ENCODE data around the gene BMS1.
"Not testable (repeated sequence)": the region's sequence is repeated elsewhere in the genome, so short reads cannot be mapped to it uniquely, and the experiment has no call there.

Gene BMS1

DNA sequence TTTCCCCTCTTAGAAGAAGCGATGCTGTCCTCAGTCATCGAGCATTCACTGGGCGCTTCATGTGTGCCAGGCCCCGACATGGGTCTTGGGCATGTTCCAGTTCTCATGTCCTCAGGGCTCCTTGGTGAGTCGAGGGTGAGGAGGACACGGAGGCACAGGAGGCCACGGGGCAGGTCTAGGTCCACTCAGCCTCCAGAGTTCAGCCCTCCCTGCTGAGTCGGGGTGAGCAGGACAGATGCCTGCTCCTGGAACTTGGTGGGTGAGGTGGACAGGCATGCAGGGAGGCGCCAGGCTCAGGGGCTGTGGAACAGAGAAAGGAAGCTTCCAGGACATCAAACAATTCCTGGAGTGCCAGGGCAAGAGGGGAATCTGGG is 87.4 kb downstream of the BMS1 start:
- TF ChIP-seq, protein P1, sequence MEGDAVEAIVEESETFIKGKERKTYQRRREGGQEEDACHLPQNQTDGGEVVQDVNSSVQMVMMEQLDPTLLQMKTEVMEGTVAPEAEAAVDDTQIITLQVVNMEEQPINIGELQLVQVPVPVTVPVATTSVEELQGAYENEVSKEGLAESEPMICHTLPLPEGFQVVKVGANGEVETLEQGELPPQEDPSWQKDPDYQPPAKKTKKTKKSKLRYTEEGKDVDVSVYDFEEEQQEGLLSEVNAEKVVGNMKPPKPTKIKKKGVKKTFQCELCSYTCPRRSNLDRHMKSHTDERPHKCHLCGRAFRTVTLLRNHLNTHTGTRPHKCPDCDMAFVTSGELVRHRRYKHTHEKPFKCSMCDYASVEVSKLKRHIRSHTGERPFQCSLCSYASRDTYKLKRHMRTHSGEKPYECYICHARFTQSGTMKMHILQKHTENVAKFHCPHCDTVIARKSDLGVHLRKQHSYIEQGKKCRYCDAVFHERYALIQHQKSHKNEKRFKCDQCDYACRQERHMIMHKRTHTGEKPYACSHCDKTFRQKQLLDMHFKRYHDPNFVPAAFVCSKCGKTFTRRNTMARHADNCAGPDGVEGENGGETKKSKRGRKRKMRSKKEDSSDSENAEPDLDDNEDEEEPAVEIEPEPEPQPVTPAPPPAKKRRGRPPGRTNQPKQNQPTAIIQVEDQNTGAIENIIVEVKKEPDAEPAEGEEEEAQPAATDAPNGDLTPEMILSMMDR (IDR thresholded peaks at IDR 0.05; ENCODE audit: insufficient read depth, low read length), result no peak
- TF ChIP-seq, protein P2, sequence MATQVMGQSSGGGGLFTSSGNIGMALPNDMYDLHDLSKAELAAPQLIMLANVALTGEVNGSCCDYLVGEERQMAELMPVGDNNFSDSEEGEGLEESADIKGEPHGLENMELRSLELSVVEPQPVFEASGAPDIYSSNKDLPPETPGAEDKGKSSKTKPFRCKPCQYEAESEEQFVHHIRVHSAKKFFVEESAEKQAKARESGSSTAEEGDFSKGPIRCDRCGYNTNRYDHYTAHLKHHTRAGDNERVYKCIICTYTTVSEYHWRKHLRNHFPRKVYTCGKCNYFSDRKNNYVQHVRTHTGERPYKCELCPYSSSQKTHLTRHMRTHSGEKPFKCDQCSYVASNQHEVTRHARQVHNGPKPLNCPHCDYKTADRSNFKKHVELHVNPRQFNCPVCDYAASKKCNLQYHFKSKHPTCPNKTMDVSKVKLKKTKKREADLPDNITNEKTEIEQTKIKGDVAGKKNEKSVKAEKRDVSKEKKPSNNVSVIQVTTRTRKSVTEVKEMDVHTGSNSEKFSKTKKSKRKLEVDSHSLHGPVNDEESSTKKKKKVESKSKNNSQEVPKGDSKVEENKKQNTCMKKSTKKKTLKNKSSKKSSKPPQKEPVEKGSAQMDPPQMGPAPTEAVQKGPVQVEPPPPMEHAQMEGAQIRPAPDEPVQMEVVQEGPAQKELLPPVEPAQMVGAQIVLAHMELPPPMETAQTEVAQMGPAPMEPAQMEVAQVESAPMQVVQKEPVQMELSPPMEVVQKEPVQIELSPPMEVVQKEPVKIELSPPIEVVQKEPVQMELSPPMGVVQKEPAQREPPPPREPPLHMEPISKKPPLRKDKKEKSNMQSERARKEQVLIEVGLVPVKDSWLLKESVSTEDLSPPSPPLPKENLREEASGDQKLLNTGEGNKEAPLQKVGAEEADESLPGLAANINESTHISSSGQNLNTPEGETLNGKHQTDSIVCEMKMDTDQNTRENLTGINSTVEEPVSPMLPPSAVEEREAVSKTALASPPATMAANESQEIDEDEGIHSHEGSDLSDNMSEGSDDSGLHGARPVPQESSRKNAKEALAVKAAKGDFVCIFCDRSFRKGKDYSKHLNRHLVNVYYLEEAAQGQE (IDR thresholded peaks at IDR 0.05; ENCODE audit: insufficient replicate concordance, low read depth), result no peak
- TF ChIP-seq SPI1 (IDR thresholded peaks at IDR 0.05; ENCODE audit: borderline replicate concordance, low read depth) (no peak), POLR2AphosphoS5 (IDR thresholded peaks at IDR 0.05; ENCODE audit: low read depth) (no peak), GABPA (IDR thresholded peaks at IDR 0.05; ENCODE audit: low read depth) (no peak)
- Histone ChIP-seq H3K27me3 (ENCODE audit: insufficient read depth, poor library complexity, severe bottlenecking) (no peaks in the 10 kb centered on the region), H3K4me3 (replicated peaks; ENCODE audit: insufficient read depth, low read length) (no peak overlapping the region), H3K27ac (replicated peaks) (no peak overlapping the region)
- no peak for DNase-seq (ENCODE audit: low read depth in 1 of 2, low spot score in 1 of 2)

DNA sequence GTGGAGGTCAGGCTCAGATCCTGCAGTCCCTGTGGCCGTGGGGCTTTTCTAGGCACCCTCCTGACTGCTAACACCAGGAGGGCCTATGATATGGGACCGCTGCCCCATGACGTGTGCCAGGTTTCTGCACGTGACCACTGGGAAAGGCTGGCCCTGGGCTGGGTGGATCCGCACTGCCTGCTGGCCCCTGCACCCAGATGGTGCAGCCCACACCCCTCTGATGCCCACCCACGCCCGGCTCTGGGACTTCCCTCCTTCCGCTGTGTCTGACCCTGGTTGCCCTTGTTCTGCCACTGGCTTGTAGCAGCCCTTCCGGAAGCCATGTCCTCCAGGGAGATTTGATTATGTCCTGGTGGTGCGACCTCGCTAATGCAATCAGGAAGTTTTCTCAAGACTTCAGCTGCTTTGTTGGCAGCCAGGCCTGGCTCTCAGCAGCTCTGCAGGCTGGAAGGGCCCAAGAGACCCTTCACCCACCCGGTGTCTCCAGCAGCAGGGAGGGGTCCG is 88.6 kb downstream of the BMS1 start:
- DNase-seq (ENCODE audit: low read depth in 1 of 2, low spot score in 1 of 2), result peak; percentile 25 to 53
- not testable (repeated sequence) for H3K27ac ChIP-seq (replicated peaks); H3K27me3 ChIP-seq (ENCODE audit: insufficient read depth, poor library complexity, severe bottlenecking); H3K4me3 ChIP-seq (replicated peaks; ENCODE audit: insufficient read depth, low read length)

DNA sequence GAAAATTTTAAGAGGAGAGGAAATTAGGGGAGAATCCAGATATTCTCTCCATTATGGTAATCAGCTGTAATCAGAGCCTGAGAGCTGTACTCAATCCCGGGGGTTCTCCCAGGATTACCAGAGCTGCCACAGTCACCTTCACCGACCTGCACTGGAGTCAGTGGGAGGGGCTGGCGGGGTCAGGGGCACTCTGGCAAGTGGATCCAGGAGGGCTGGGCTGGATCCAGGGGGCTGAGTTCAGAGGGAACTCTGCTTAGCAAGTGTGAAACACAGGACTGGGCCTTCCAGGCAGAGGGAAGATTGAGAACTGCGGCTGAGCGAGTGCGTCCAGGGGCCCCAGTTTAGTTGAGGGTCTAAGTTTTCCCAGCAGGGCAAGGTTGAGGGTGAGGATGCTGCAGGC is 89.2 kb downstream of the BMS1 start:
- no peak for DNase-seq (ENCODE audit: low read depth in 1 of 2, low spot score in 1 of 2)
- Histone ChIP-seq H3K27me3 (ENCODE audit: insufficient read depth, poor library complexity, severe bottlenecking) (no peaks in the 10 kb centered on the region), H3K27ac (replicated peaks) (no peak overlapping the region), H3K4me3 (replicated peaks; ENCODE audit: insufficient read depth, low read length) (no peak overlapping the region)
- TF ChIP-seq GABPA (IDR thresholded peaks at IDR 0.05; ENCODE audit: low read depth) (no peak), SPI1 (IDR thresholded peaks at IDR 0.05; ENCODE audit: borderline replicate concordance, low read depth) (no peak), POLR2AphosphoS5 (IDR thresholded peaks at IDR 0.05; ENCODE audit: low read depth) (no peak)
- TF ChIP-seq, protein P1 (IDR thresholded peaks at IDR 0.05; ENCODE audit: insufficient read depth, low read length), result no peak
- TF ChIP-seq, protein P2 (IDR thresholded peaks at IDR 0.05; ENCODE audit: insufficient replicate concordance, low read depth), result no peak

DNA sequence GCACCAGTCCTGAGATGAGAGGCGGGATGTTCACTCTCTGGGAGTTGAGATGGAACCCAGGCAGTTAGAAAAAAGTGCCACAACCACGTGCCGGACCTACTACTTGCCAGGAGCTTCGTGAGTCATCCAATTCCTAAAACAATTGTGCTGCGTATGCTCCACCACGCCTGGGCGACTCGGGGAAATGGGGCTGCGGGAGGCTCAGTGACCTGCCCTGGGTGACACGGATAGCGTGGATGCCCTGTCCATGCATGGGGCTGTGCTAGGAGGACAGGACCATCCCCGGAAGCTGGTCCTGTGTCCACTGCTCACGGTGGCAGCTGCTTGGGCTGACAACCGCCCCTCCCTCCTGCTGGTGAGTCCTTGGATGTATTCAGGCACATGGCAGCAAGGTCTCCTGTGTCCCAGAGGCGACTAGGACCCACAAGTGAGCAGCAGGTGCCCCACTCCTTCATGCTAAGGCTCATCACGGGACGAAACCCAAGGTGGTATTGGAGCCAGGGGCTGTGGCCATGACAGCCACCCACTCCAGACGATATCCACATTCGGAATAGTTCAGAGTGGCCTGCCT is 90.4 kb downstream of the BMS1 start:
- TF ChIP-seq POLR2AphosphoS5 (IDR thresholded peaks at IDR 0.05; ENCODE audit: low read depth), result no peak
- no peak for TF ChIP-seq GABPA (IDR thresholded peaks at IDR 0.05; ENCODE audit: low read depth)
- TF ChIP-seq, protein P1 (IDR thresholded peaks at IDR 0.05; ENCODE audit: insufficient read depth, low read length), result no peak
- TF ChIP-seq SPI1 (IDR thresholded peaks at IDR 0.05; ENCODE audit: borderline replicate concordance, low read depth), result no peak
- TF ChIP-seq, protein P2 (IDR thresholded peaks at IDR 0.05; ENCODE audit: insufficient replicate concordance, low read depth), result no peak
- H3K27ac ChIP-seq (replicated peaks), result no peak overlapping the region
- H3K4me3 ChIP-seq (replicated peaks; ENCODE audit: insufficient read depth, low read length), result no peak overlapping the region
- no peaks in the 10 kb centered on the region for H3K27me3 ChIP-seq (ENCODE audit: insufficient read depth, poor library complexity, severe bottlenecking)
- DNase-seq (ENCODE audit: low read depth in 1 of 2, low spot score in 1 of 2), result no peak
